ENCODE measurements around the gene PCTP. TPM values are rescaled to one million over a fixed set of nuclear protein-coding genes. Genes with fewer than 3 reads are reported as not detected.

Gene PCTP
- total RNA-seq, 2 donors from 2014 or later, result 1.5 to 8.8 TPM

DNA sequence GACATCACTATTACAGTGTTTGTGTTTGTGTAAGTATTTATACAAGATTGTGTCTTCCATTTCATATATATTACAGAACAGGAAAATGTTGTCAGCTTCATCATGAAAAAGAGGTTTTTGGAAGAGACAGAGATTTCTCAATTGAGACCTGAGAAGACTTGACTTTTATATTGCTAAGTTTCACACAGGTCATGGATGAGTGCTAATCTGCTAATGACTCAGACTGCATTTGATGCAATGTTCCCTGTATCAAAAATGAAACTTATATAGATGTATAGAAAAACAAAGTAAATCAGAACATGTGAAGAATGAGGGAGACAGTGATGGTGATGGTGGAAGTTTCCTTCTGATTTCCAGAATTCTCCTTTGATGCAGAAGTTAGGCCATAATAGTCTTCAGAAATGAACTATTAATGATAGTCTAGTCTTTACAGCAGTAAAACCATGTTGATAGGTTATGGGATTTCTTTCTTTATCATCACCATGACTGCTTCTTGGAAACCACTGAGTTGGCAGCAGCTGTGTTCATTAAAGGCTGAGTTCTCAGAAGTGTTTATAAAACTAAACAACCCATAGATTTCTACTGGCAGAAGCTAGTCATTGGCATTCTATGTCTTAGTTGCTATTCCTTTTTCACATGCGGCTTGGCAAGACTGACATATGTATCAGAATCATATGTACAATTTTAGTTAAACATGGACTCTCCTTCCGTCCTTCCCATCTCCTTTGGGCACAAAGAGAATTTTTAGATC lies 56.1 kb downstream of the PCTP start:
- no peak overlapping the region for H3K4me3 Mint-ChIP-seq
- no peaks in the 10 kb centered on the region for H3K36me3 Mint-ChIP-seq (ENCODE audit: low read depth)
- no peak for DNase-seq
- no peak for ATAC-seq
- peaks cover 8% of the 10 kb centered on the region for H3K27me3 Mint-ChIP-seq
- H3K9me3 ChIP-seq (ENCODE audit: control insufficient read depth, low read length, poor library complexity, severe bottlenecking), result no peaks in the 10 kb centered on the region
- H3K27ac Mint-ChIP-seq, result no peak overlapping the region
- H3K4me1 Mint-ChIP-seq, result no peaks in the 10 kb centered on the region

DNA sequence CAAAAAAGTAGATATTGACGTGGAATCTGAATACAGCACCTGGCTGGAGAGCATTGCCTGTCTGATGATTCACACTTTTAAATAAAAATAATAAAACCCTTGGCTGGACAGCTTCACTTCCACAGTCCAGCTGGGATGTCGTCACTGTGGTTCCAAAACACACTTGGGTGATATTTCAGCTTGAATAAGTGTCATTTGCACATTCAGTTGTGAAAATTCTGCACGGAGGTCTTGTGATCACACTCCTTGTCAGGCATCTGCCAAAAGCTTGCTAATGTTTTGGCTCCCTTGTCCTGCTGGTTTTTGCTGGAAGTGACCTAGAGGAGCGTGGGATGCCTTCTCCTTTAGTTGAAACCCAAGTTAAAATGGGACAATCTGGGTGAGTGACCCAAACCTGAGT lies 60.7 kb downstream of the PCTP start:
- Mint-ChIP-seq H3K27ac (no peak overlapping the region), H3K36me3 (ENCODE audit: low read depth) (no peaks in the 10 kb centered on the region), H3K4me3 (no peak overlapping the region), H3K27me3 (peaks cover 31% of the 10 kb centered on the region), H3K4me1 (no peaks in the 10 kb centered on the region)
- no peak for ATAC-seq
- no peak for DNase-seq
- no peaks in the 10 kb centered on the region for H3K9me3 ChIP-seq (ENCODE audit: control insufficient read depth, low read length, poor library complexity, severe bottlenecking)

DNA sequence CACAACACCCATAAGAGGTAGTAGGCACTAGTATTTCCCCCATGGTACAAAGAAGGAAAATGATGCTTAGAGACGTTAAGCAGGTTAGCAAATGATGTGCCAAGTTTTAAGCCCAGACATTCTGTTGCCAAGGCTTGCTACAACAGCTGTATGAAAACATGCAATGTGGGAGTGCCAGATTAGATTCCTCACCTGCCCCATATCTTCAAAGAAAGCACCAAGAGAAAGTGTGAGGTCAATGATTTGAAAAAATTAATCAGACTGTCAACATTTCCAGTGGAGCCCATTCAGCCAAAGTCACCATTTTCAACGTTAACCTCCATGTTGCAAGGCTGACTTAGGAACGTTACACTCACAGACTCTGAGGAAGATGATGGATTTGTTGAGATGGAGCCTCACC lies 61.5 kb downstream of the PCTP start:
- no peaks in the 10 kb centered on the region for H3K9me3 ChIP-seq (ENCODE audit: control insufficient read depth, low read length, poor library complexity, severe bottlenecking)
- Mint-ChIP-seq H3K27ac (no peak overlapping the region), H3K36me3 (ENCODE audit: low read depth) (no peaks in the 10 kb centered on the region), H3K4me3 (no peak overlapping the region), H3K27me3 (peaks cover 36% of the 10 kb centered on the region), H3K4me1 (no peaks in the 10 kb centered on the region)
- DNase-seq (no peak), ATAC-seq (no peak)

DNA sequence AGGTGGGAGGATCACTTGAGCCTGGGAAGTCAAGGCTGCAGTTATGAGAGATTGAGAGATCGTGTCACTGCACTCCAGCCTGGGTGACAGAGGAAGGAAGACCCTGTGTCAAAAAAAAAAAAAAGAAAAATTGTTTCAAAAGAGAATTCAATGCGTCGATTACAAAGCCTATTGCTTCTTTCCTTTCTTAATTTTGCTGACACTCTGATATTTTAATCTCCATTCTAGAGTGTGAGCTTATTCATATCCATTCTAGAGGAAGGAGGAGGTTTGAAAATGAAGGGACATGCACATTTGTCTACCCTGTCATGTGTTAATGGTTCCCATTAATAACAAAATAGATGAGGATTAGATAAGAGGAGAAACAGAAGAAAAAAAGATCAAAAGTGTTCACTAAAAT lies 63.1 kb downstream of the PCTP start:
- Mint-ChIP-seq H3K27ac (no peak overlapping the region), H3K4me3 (no peak overlapping the region), H3K36me3 (ENCODE audit: low read depth) (no peaks in the 10 kb centered on the region), H3K27me3 (peaks cover 44% of the 10 kb centered on the region), H3K4me1 (no peaks in the 10 kb centered on the region)
- ATAC-seq (no peak), DNase-seq (no peak)
- H3K9me3 ChIP-seq (ENCODE audit: control insufficient read depth, low read length, poor library complexity, severe bottlenecking), result no peaks in the 10 kb centered on the region

DNA sequence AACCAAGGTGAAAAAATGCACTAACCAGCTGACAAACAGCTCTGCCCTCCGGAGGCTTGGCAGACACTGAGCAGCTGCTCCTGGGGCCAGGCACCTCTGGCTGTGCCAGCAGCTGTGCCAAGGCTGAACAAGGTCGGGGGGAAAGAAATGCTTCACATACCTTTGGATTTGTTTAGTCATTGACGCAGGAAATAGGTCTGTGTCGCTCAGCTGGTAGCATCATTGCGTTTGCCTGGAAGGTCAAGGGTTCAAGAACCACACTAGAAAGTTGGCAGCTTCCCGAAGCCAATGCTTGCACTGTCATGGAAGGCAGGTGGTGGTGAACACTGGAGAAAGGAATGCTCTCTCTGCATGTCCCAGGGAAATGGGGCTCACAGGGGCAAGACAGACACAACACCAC lies 63.5 kb downstream of the PCTP start:
- H3K27ac Mint-ChIP-seq, result no peak overlapping the region
- no peaks in the 10 kb centered on the region for H3K9me3 ChIP-seq (ENCODE audit: control insufficient read depth, low read length, poor library complexity, severe bottlenecking)
- peaks cover 44% of the 10 kb centered on the region for H3K27me3 Mint-ChIP-seq
- H3K4me3 Mint-ChIP-seq, result no peak overlapping the region
- no peaks in the 10 kb centered on the region for H3K36me3 Mint-ChIP-seq (ENCODE audit: low read depth)
- no peaks in the 10 kb centered on the region for H3K4me1 Mint-ChIP-seq
- ATAC-seq, result no peak
- no peak for DNase-seq

DNA sequence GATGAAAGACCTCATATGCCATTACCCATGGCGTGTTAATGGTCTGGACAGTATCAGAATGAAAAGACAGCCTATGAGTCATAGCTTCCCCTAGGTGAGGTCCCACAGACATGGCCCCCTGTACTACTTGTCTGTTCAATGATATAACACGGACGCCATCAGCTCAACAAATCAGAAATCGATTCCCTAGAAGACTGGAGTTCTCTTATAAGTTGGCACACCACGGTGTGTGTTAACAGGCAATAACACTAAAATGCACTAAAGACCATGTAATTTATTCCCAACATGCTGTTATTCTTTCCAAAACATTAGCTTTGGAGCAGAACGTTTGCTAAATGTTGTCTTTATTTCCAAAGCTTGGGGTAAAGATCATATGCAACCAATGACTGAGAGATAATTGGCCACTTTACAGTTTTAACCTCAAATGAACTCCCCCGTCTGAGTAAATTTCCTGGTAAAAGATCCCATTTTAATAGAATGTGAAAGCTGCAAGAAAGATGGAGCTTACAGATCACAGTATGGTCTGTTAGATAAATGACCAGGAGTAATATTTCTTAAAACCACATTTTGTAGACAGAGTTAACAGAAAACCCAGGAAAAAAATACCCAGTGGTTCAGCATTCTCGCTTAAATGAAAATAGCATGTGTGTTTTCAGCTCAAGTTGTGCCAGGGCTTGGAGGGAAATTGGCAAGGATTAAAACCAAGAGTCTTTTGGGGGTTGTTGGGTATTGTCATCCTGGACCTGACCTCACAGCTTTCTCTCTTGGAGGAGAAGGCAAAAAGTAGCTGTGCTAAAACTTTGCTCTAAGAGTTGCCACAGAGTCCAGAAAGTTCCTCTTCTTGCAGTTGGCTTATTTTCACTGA lies 65.9 kb downstream of the PCTP start:
- no peaks in the 10 kb centered on the region for H3K36me3 Mint-ChIP-seq (ENCODE audit: low read depth)
- H3K4me3 Mint-ChIP-seq, result no peak overlapping the region
- H3K9me3 ChIP-seq (ENCODE audit: control insufficient read depth, low read length, poor library complexity, severe bottlenecking), result peaks cover 6% of the 10 kb centered on the region
- DNase-seq, result no peak
- no peak overlapping the region for H3K27ac Mint-ChIP-seq
- no peak for ATAC-seq
- H3K27me3 Mint-ChIP-seq, result peaks cover 38% of the 10 kb centered on the region
- no peaks in the 10 kb centered on the region for H3K4me1 Mint-ChIP-seq

DNA sequence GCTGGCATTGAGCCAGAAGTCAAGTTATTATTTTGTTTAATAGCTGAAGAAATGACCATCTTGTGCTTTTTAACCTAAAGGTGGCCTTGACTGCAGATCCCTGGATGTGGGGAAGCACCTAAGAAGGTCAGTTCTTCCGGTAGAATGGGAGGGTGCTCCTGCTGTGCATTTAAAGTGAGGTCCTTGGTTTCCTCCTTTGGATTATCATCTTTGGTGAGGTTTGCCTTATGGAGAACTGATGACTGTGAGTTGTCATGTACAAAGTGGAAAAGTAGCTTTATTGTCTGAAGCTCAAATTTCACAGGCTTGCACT lies 66.5 kb downstream of the PCTP start:
- no peaks in the 10 kb centered on the region for H3K36me3 Mint-ChIP-seq (ENCODE audit: low read depth)
- DNase-seq (no peak), ATAC-seq (no peak)
- no peaks in the 10 kb centered on the region for H3K4me1 Mint-ChIP-seq
- no peak overlapping the region for H3K27ac Mint-ChIP-seq
- no peak overlapping the region for H3K4me3 Mint-ChIP-seq
- peaks cover 6% of the 10 kb centered on the region for H3K9me3 ChIP-seq (ENCODE audit: control insufficient read depth, low read length, poor library complexity, severe bottlenecking)
- H3K27me3 Mint-ChIP-seq, result peaks cover 36% of the 10 kb centered on the region

DNA sequence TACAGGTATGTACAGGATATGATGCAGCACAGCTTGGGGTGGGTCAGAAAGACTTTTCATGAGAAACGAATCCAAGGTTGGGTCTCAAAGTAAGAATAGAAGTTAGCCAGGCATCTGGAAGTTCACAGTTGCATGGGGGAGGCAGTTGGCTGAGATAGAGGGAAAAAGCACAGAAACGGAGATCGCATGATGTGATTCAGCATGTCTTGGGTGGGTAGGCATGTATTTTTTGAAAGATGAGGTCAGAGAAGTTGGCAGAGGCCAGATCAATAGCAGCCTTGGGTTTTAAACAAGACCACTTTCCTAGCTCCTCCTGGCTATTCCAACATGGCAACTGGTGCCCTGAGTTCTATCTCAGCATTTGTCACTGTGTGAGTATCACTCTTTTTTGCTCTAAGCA lies 67.2 kb downstream of the PCTP start:
- H3K27me3 Mint-ChIP-seq, result peaks cover 30% of the 10 kb centered on the region
- DNase-seq, result no peak
- H3K4me1 Mint-ChIP-seq, result no peaks in the 10 kb centered on the region
- no peak overlapping the region for H3K4me3 Mint-ChIP-seq
- no peak for ATAC-seq
- H3K9me3 ChIP-seq (ENCODE audit: control insufficient read depth, low read length, poor library complexity, severe bottlenecking), result peaks cover 6% of the 10 kb centered on the region
- H3K27ac Mint-ChIP-seq, result no peak overlapping the region
- no peaks in the 10 kb centered on the region for H3K36me3 Mint-ChIP-seq (ENCODE audit: low read depth)

DNA sequence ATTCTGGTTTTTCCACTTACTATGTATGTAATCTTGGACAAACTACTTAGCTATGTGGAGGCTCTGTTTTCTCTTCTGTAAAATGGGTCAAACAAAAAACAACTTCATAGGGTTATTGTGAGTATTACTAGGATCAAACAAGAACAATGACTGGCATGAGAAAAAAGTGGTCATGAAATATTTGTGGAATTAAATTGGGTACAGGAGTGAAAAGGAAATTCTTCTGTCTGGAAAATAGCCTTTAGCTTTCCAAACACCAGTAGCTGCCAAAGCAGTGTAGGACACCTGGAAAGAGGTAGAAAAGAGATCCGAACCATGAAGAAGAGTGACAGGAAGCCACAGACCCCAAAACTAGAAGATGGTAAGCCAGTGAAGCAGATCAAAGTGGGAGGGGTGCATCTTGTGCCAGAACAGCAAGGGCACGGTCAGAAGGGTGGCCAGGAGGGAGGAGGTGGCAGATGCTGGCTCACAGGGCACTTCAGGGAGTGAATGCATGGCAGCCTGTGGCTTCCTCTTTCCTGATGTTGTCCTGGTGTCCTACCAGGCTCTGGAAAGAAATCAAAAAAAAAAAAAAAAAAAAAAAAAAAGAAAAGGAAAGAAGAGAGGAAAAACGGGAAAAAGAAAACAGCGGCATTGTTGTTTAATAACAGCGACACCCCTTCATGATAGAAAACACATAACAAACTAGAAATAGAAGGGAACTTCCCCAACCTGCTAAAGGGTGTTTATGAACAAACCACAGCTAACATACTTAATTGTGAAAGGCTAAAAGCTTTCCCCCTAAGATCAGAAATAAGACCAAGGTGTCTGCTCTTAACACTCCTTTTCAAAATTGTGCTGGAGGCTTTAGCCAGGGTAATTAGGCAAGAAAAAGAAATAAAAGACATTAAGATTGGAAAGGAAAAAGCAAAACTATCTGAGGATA lies 67.9 kb downstream of the PCTP start:
- Mint-ChIP-seq H3K27ac (no peak overlapping the region), H3K4me1 (no peaks in the 10 kb centered on the region), H3K4me3 (no peak overlapping the region), H3K27me3 (peaks cover 27% of the 10 kb centered on the region), H3K36me3 (ENCODE audit: low read depth) (no peaks in the 10 kb centered on the region)
- ATAC-seq (no peak), DNase-seq (no peak)
- peaks cover 6% of the 10 kb centered on the region for H3K9me3 ChIP-seq (ENCODE audit: control insufficient read depth, low read length, poor library complexity, severe bottlenecking)

DNA sequence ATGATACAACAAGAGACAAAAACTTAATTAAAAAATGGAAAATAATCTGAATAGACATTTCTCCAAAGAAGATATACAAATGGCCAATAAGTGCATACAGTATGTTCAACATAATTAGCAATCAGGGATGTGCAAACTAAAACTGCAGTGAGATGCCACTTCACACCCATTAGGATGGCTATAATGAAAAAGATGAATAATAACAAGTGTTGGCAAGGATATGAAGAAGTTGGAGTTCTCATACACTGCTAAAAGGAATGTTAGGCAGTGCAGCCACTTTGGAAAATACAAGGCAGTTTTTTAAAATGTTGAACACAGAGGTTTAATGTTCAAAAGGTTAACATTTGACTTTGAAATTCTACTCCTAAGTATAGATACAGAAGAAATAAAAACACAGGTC lies 69.8 kb downstream of the PCTP start:
- H3K4me1 Mint-ChIP-seq, result no peaks in the 10 kb centered on the region
- no peak for DNase-seq
- peaks cover 20% of the 10 kb centered on the region for H3K27me3 Mint-ChIP-seq
- no peak overlapping the region for H3K27ac Mint-ChIP-seq
- H3K4me3 Mint-ChIP-seq, result no peak overlapping the region
- H3K36me3 Mint-ChIP-seq (ENCODE audit: low read depth), result no peaks in the 10 kb centered on the region
- ATAC-seq, result no peak
- peaks cover 6% of the 10 kb centered on the region for H3K9me3 ChIP-seq (ENCODE audit: control insufficient read depth, low read length, poor library complexity, severe bottlenecking)

DNA sequence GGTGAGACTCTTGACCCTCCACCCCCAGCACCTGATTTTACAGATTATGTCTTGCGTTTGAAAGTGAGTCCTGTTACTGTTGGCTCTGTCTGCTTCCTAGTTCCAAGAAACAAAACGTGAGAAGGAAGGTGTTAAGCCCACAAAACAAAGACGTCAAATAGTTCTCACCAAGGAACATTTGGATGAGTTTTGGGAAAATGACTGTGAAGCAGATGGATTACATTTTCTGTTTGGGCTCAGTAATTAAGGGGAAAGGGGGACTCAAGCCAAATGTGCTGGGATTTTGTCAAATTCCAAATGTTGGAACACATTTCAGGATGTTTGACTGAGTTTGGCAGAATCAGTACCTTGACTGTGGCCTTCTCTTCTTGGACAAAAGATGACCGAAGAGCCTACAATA lies 71.2 kb downstream of the PCTP start:
- peaks cover 6% of the 10 kb centered on the region for H3K9me3 ChIP-seq (ENCODE audit: control insufficient read depth, low read length, poor library complexity, severe bottlenecking)
- Mint-ChIP-seq H3K27me3 (peaks cover 10% of the 10 kb centered on the region), H3K4me1 (no peaks in the 10 kb centered on the region), H3K36me3 (ENCODE audit: low read depth) (no peaks in the 10 kb centered on the region), H3K27ac (no peak overlapping the region), H3K4me3 (no peak overlapping the region)
- DNase-seq, result no peak
- ATAC-seq, result no peak

DNA sequence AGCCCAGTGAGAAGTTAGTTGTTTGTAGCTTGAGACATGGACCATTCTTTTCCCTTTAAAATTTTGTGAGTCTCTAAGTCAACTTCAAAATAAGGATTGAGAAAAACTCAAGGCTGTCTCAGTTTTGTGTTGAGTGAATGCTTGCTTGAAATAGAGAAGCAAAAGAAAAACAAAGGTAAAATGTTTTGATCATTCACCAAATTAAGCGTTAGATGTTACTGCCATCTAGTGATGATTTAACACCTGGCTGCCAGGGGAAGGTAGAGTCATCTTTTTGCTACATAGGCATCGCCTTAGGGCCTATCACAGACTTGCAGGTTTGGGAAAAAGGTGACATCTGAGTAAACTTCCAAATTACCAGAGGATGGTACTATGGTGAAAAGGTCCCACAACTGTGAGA lies 74.4 kb downstream of the PCTP start:
- no peak overlapping the region for H3K4me3 Mint-ChIP-seq
- no peak for ATAC-seq
- H3K27ac Mint-ChIP-seq, result no peak overlapping the region
- peaks cover 2% of the 10 kb centered on the region for H3K9me3 ChIP-seq (ENCODE audit: control insufficient read depth, low read length, poor library complexity, severe bottlenecking)
- H3K27me3 Mint-ChIP-seq, result peaks cover 19% of the 10 kb centered on the region
- DNase-seq, result no peak
- no peaks in the 10 kb centered on the region for H3K36me3 Mint-ChIP-seq (ENCODE audit: low read depth)
- no peaks in the 10 kb centered on the region for H3K4me1 Mint-ChIP-seq

All from T-helper 17 cell (primary cell).